Motor neuron (in vitro differentiated cells): ENCODE data around the gene SCAPER. TPM values are rescaled to one million over a fixed set of nuclear protein-coding genes. Genes with fewer than 3 reads are reported as not detected.
"Not testable (repeated sequence)": the region's sequence is repeated elsewhere in the genome, so short reads cannot be mapped to it uniquely, and the experiment has no call there.

Source experiments
- ATAC-seq, 8 experiments: fragments of 200-7000 bp; cut with Tn5 transposase; replicated peaks in 6 of 8; 2 replicates each; pipeline ENCODE4 v1.8.0; 2021; ENCODE audit warnings: mild to moderate bottlenecking in 8 of 8, moderate library complexity in 8 of 8
- H3K27ac ChIP-seq, 2 donors: fragments of 250-450 bp; sonication (Bioruptor Pico); 2 replicates each; pipeline ENCODE4 v1.9.0; 2021; ENCODE audit warnings: antibody characterized with exemption in 2 of 2, mild to moderate bottlenecking in 2 of 2, moderate library complexity in 1 of 2
- H3K4me1 ChIP-seq, 2 donors: fragments of 250-450 bp; sonication (Bioruptor Pico); replicated peaks in 1 of 2; 2 replicates each; pipeline ENCODE4 v1.6.1; 2021; ENCODE audit warnings: antibody characterized with exemption in 2 of 2, mild to moderate bottlenecking in 2 of 2, moderate library complexity in 1 of 2
- H3K4me3 ChIP-seq, 5 donors: fragments of 250-450 bp; sonication (Bioruptor Pico); 2 replicates each; pipeline ENCODE4 v1.9.0; 2021; ENCODE audit warnings: antibody characterized with exemption in 5 of 5, mild to moderate bottlenecking in 5 of 5, moderate library complexity in 4 of 5
- WGBS, 10 experiments: fragments of 450-650 bp; shearing (Covaris generic); methylation state at CpG; one replicate each; pipeline ENCODE4 v1.0.0; 2022; 5-methylcytosine and 5-hydroxymethylcytosine counted together
- in situ Hi-C, 9 experiments: fragments of 400-800 bp; cut with MboI; loops; one replicate each; pipeline ENCODE4 v1.15.0; 2021; ENCODE audit warnings: low sequenced_read_pairs in 9 of 9, low pct_unique_long_range_greater_than_20kb in 2 of 9; ENCODE audit not compliant: unreplicated experiment in 9 of 9
- total RNA-seq, 8 experiments: library from RNA; unstranded; fragments of 300-600 nt; gene quantifications; 2 replicates each; pipeline versions ENCODE4 v1.2.3 to v1.2.4, GENCODE V29; 2022

The SCAPER gene
- total RNA-seq, 8 experiments from 2014 or later: 4.7 to 32.4 (median 22.6) TPM

DNA sequence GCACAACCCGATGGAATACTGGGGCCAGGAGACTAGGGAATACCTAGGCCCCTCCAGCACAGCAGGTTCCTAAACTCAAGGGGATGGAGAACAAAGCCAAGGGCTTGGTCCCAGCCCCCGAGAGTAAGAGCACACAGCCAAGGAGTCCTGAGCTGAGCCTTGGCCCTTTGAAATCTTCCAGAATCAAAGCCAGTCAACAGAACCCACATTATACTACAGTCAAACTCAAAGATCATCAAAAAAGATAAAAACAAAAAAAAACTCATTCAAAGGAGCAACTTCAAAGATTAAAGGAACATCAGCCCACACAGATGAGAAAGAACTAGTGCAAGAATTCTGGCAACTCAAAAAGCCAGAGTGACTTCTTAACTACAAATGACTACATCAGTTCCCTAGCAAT, 351.6 kb downstream of the SCAPER start:
- ATAC-seq: no peak
- WGBS, 10 experiments: 60 to 100% (median 80%) methylated on average over 1 to 2 of the region's 2 CpGs; no CpG with 5 or more reads in 4 of the 10 experiments
- in situ Hi-C loops: loop anchor here in 1 of 9 experiments (25.0 kb wide), 1 partner anchor 91 kb away; no protein-coding TSS in a partner anchor
- Histone ChIP-seq H3K27ac (no peak overlapping the region), H3K4me1 (no peaks in the 10 kb centered on the region), H3K4me3 (no peak overlapping the region)

DNA sequence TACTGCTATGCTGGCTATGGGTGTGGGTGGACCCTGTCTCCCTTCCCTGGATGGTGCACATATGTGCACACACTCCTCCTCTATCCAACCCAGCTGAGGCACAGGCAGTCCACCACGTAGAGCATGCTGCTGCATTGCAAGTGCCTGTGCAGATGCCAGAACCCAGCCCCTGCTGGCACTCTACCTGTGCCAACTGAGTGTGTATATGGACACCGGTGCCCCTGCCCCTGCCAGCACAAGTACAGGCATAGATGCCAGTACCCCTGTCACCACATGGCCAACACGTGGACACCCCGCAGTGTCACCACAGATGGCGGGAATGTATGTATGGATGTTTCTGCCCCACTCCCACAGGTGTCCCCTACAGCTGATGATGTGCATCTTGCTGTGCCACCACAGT, 352.0 kb downstream of the SCAPER start:
- no peak for ATAC-seq

DNA sequence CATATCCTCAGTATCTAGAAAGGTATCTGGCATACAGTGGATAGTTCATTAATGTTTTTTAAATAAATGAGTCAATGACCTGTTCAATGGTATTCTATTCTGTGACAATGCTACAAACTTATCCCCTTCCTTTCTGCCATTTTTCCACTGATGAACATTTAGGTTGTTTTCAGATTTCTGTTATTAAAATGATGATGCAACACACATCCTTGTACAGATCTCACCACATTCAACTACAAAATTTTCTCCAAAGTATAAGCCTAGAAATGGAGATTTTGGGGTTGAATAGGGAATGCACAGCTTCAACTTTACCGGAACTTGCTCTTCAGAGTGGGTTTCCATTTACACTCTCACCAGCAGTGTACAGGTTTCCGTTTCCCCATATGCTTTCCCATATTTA, 358.3 kb downstream of the SCAPER start:
- no peak for ATAC-seq
- no peak overlapping the region for H3K4me3 ChIP-seq
- peaks cover 0 to 3% of the 10 kb centered on the region in 2 donors for H3K4me1 ChIP-seq
- in situ Hi-C loops: no loop called here
- no peak overlapping the region for H3K27ac ChIP-seq
- WGBS, 10 experiments: 87 to 100% (median 100%) methylated on average over 1 to 2 of the region's 2 CpGs; no CpG with 5 or more reads in 3 of the 10 experiments

More for the DNA sequence above, 352.0 kb downstream of the SCAPER start:
- no peak overlapping the region for H3K27ac ChIP-seq
- in situ Hi-C loops: loop anchor here in 1 of 9 experiments (25.0 kb wide), 1 partner anchor 91 kb away; no protein-coding TSS in a partner anchor
- no peak overlapping the region for H3K4me3 ChIP-seq
- 93 to 100% (median 100%) methylated on average over 1 to 3 of the region's 5 CpGs; no CpG with 5 or more reads in 7 of the 10 experiments for WGBS, 10 experiments
- H3K4me1 ChIP-seq: no peaks in the 10 kb centered on the region

DNA sequence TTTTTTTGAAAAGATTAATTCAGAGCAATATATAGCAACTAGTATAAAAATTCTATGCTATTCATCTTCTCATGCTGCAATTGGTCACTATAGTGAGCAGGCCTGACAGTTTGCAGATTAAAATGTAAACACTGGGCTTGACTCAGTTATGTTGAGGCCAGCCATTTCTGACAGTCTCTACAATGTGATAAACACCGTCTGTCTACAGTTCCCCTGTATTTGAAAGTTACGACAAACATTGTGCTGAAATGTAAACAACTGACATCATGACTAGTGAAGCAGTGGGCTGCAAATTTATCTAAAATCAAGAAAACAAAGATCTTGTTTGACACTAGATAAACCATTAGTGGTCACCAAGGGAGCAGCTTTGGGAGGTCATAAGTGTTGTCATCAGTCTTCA, 371.1 kb downstream of the SCAPER start:
- peak in 2 of 8 experiments; percentile 15 to 95 for ATAC-seq
- Histone ChIP-seq H3K4me3 (no peak overlapping the region), H3K4me1 (peaks cover 0 to 3% of the 10 kb centered on the region in 2 donors), H3K27ac (no peak overlapping the region)
- WGBS, 10 experiments: 61 to 100% (median 77%) methylated on average over 2 of the region's 2 CpGs; no CpG with 5 or more reads in 2 of the 10 experiments
- in situ Hi-C loops: no loop called here

DNA sequence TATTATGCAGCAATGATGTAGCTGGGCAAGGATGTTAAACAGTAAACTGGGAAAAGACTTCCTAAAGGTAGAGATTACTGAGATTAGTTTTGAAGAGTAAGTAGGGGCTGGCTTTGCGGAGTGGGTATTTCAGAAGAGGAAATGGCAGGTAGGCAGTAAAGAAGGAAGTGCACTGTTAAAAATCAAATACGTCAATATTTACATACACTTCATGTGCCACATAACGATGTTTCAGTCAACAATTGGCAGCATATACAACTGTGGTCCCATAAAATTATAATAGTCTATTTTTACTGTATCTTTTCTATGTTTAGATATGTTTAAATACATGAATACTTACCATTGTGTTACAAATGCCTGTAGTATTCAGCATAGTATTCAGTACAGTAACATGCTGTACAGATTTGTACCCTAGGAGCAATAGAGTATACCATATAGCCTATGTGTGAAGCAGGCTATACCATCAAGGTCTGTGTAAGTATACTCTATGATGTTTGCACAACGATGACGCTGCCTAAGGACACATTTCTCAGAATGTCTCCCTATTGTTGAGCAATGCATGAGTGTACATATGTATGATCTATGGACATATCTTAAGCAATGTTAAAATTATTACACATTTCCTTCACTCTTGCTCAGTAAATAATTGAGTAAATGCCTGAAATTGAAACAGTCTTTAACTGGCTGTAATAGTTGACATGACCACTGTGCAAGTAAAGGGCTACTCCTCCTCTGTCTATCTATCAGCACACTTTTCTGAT, 371.9 kb downstream of the SCAPER start:
- no peak overlapping the region for H3K4me3 ChIP-seq
- ATAC-seq: peak in 2 of 8 experiments; percentile 36 to 63
- WGBS, 10 experiments: 62 to 100% (median 87%) methylated on average over 2 to 5 of the region's 5 CpGs

DNA sequence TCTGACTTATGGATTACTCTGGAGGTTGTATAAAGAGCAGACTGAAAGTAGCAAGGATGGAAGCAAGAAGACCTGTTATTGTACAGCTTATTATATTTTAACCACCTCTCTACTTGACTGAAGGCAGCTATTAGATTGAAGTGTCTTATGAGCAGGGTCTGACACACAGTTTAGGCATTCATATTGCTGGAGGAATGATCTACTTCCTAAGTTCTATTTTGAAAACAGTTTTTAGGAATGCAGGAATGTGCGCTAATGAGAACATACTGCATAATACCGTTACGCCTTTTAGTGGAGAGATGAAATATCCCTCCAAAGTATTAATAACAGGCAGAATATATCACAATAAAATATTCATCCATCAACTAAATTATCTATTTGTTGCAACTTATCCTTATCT, 375.2 kb downstream of the SCAPER start:
- Histone ChIP-seq H3K4me1 (peaks cover 0 to 3% of the 10 kb centered on the region in 2 donors), H3K4me3 (no peak overlapping the region), H3K27ac (no peak overlapping the region)
- WGBS, 10 experiments: 40 to 100% (median 90%) methylated on average over 1 to 3 of the region's 3 CpGs; no CpG with 5 or more reads in 1 of the 10 experiments
- in situ Hi-C loops: no loop called here
- ATAC-seq: peak in 1 of 8 experiments; percentile 26

More for the DNA sequence above, 371.9 kb downstream of the SCAPER start:
- in situ Hi-C loops: no loop called here
- Histone ChIP-seq H3K27ac (no peak overlapping the region), H3K4me1 (peaks cover 0 to 3% of the 10 kb centered on the region in 2 donors)

- no peak overlapping the region for H3K4me3 ChIP-seq
- WGBS, 10 experiments: 80 to 100% (median 100%) methylated on average over 1 of the region's 1 CpG; no CpG with 5 or more reads in 2 of the 10 experiments
- H3K4me1 ChIP-seq: no peaks in the 10 kb centered on the region
- ATAC-seq: no peak
- no peak overlapping the region for H3K27ac ChIP-seq
- in situ Hi-C loops: no loop called here
Observed at GRCh38 chr15:76526111-76526510, 379.0 kb downstream of the SCAPER start.

DNA sequence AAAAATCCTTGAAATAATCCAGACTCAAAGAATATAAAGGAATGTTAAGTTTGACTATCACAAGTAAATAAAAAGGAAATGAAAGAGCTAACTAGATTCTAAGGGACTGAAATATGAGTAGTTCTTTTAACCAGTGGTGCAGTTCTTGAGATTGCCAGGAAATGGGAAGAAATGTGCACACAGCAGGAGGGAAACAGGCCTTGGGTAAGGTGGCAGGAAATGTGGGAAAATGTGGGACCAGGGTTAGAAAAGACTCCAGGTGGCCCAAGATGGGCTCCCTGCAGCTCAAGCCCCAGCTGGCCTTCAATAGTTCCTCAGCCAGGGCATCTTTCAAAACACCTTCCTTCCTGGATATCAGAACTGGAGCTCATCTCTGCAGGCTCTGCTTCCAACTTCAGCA, 387.2 kb downstream of the SCAPER start:
- no peak for ATAC-seq
- H3K4me1 ChIP-seq: peaks cover 7 to 13% of the 10 kb centered on the region in 2 donors
- H3K4me3 ChIP-seq: no peak overlapping the region
- in situ Hi-C loops: no loop called here
- H3K27ac ChIP-seq: no peak overlapping the region

GRCh38 chr15:76514282-76514681, 390.9 kb downstream of the SCAPER start:
- peak in 4 of 8 experiments; percentile 8 to 28 (median 20) for ATAC-seq
- Histone ChIP-seq H3K27ac (no peak overlapping the region), H3K4me3 (no peak overlapping the region), H3K4me1 (peaks cover 7 to 13% of the 10 kb centered on the region in 2 donors)
- 38 to 100% (median 49%) methylated on average over 1 of the region's 1 CpG; no CpG with 5 or more reads in 4 of the 10 experiments for WGBS, 10 experiments
- in situ Hi-C loops: no loop called here

DNA sequence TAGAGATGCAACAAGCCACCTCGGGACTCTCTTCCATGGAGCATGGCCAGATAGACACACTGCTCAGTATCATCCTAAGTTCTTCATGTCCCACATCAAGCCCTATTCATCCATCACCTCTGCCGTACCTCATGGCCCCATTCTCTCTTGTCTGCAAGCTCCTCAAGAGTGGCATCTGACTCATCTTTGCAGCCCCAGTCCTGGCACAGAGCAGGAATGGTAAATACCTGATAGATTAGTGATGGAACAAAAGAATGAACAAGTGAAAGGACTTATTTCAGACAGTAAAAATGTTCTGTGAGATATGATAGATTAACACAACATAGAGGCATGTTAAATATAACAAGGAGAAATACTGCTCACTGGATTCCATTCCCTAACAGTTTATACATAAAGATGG, 392.2 kb downstream of the SCAPER start:
- peaks cover 7 to 13% of the 10 kb centered on the region in 2 donors for H3K4me1 ChIP-seq
- WGBS, 10 experiments: 60 to 100% (median 87%) methylated on average over 1 to 2 of the region's 2 CpGs; no CpG with 5 or more reads in 2 of the 10 experiments
- ATAC-seq: no peak
- in situ Hi-C loops: no loop called here
- H3K4me3 ChIP-seq: no peak overlapping the region
- no peak overlapping the region for H3K27ac ChIP-seq

DNA sequence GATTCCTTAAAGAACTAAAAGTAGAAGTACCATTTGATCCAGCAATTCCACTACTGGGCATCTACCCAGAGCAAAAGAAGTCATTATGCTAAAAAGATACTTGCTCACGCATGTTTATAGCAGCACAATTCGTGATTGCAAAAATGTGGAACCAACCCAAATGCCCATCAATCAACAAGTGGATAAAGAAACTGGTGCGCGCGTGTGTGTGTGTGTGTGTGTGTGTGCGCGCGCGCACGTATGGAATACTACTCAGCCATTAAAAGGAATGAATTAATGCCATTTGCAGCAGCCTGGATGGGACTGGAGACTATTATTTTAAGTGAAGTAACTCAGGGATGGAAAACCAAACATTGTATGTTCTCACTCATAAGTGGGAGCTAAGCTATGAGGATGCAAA, 394.5 kb downstream of the SCAPER start:
- H3K4me3 ChIP-seq, H3K27ac ChIP-seq, ATAC-seq, in situ Hi-C loops: not testable (repeated sequence)
- H3K4me1 ChIP-seq: peaks cover 7 to 13% of the 10 kb centered on the region in 2 donors
- WGBS, 10 experiments: 64 to 100% (median 94%) methylated on average over 2 to 10 of the region's 10 CpGs; no CpG with 5 or more reads in 3 of the 10 experiments

DNA sequence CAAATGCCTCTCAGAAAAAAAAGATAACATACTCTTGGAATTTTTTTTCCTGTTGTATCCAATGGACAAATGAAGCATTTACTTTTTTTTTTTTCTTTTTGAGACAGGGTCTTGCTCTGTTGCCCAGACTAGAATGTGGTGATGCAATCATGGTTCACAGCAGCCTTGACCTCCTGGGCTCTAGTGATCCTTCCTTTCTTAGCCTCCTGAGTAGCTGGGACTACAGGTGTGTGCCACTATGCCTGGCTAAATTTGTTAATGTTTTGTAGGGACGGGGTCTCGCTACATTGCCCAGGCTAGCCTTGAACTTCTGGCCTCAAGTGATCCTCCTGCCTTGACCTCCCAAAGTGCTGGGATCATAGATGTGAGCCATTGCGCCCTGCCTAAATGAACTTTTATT, 401.3 kb downstream of the SCAPER start:
- Histone ChIP-seq H3K27ac (no peak overlapping the region), H3K4me1 (no peaks in the 10 kb centered on the region), H3K4me3 (no peak overlapping the region)
- WGBS, 10 experiments: 100% methylated on average over 1 to 2 of the region's 3 CpGs; no CpG with 5 or more reads in 6 of the 10 experiments
- no peak for ATAC-seq
- in situ Hi-C loops: no loop called here

DNA sequence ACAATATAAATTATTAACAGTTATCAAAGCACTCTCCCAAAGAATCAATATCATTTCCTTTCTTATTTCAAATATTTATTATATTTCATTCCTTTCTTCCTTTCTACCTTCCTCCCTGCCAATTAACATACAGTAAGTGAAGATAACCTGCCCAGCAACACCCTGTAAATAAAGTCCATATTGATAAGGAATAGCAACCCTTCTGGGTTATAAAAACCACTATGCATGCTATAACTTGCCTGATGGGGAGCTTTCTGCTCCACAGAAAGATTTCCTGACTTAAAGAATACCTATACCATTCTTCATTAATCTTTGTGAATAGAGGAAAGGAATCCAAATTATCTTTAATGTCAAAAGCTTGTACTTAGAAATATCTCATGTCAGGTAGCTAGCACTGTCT, 402.0 kb downstream of the SCAPER start:
- H3K27ac ChIP-seq: no peak overlapping the region
- H3K4me1 ChIP-seq: no peaks in the 10 kb centered on the region
- in situ Hi-C loops: no loop called here
- H3K4me3 ChIP-seq: no peak overlapping the region
- ATAC-seq: no peak
